Mesendoderm (in vitro differentiated cells): ENCODE results near the gene DPP3.
"Not testable (repeated sequence)": the region's sequence is repeated elsewhere in the genome, so short reads cannot be mapped to it uniquely, and the experiment has no call there.

Experiments
- DNase-seq: peaks from one replicate; pipeline ENCODE4 v3.0.0; 2013
- H2AK5ac ChIP-seq: 2 replicates; pipeline ENCODE4 v1.6.1; 2013; ENCODE audit warnings: low read length, inconsistent platforms
- H2BK120ac ChIP-seq: 2 replicates; pipeline ENCODE4 v1.6.1; 2013; ENCODE audit warnings: low read depth, mild to moderate bottlenecking, low read length, moderate library complexity, mixed read lengths
- H2BK15ac ChIP-seq: replicated peaks from 2 replicates; pipeline ENCODE4 v1.6.1; 2013; ENCODE audit warnings: low read depth, mild to moderate bottlenecking, moderate library complexity
- H2BK5ac ChIP-seq: 2 replicates; pipeline ENCODE4 v1.6.1; 2013; ENCODE audit warnings: low read length, inconsistent platforms
- H3K18ac ChIP-seq: 2 replicates; pipeline ENCODE4 v1.6.1; 2013; ENCODE audit warnings: mild to moderate bottlenecking, low read length, mixed read lengths
- H3K23ac ChIP-seq: one replicate; pipeline ENCODE4 v1.6.1; 2013; ENCODE audit warnings: low read length
- H3K27ac ChIP-seq: 2 replicates; pipeline ENCODE4 v1.5.1; 2013; ENCODE audit warnings: low read depth, mild to moderate bottlenecking, inconsistent platforms, low read length, moderate library complexity
- H3K27me3 ChIP-seq: 2 replicates; pipeline ENCODE4 v1.6.1; 2013; ENCODE audit warnings: low read length, control low read depth, mild to moderate bottlenecking, inconsistent platforms; ENCODE audit not compliant: insufficient read depth, poor library complexity
- H3K36me3 ChIP-seq: 2 replicates; pipeline ENCODE4 v1.6.1; 2013; ENCODE audit warnings: low read length, inconsistent platforms; ENCODE audit not compliant: control insufficient read depth, insufficient read depth
- H3K4ac ChIP-seq: one replicate; pipeline ENCODE4 v1.6.1; 2013; ENCODE audit warnings: low read depth, mild to moderate bottlenecking, low read length, moderate library complexity
- H3K4me1 ChIP-seq: 2 replicates; pipeline ENCODE4 v1.6.1; 2013; ENCODE audit warnings: low read depth, low read length, inconsistent platforms; ENCODE audit not compliant: control insufficient read depth
- H3K4me2 ChIP-seq: 2 replicates; pipeline ENCODE4 v1.6.1; 2013; ENCODE audit warnings: low read length
- H3K4me3 ChIP-seq: 2 replicates; pipeline ENCODE4 v1.5.1; 2013; ENCODE audit warnings: mild to moderate bottlenecking, low read length
- H3K56ac ChIP-seq: one replicate; pipeline ENCODE4 v1.6.1; 2013; ENCODE audit warnings: low read length
- H3K79me1 ChIP-seq: 2 replicates; pipeline ENCODE4 v1.6.1; 2013; ENCODE audit warnings: low read length, inconsistent platforms
- H3K79me2 ChIP-seq: 2 replicates; pipeline ENCODE4 v1.6.1; 2013; ENCODE audit warnings: mild to moderate bottlenecking, low read length; ENCODE audit not compliant: control insufficient read depth, insufficient read depth
- H3K9ac ChIP-seq: 2 replicates; pipeline ENCODE4 v1.6.1; 2013; ENCODE audit warnings: low read length, inconsistent platforms
- H4K5ac ChIP-seq: one replicate; pipeline ENCODE4 v1.6.1; 2013; ENCODE audit warnings: low read length
- H4K8ac ChIP-seq: one replicate; pipeline ENCODE4 v1.6.1; 2013; ENCODE audit warnings: low read depth, mild to moderate bottlenecking, control low read depth, low read length, moderate library complexity
- WGBS: extraction: QIAGEN DNeasy Blood & Tissue Kit; methylation state at CpG from one replicate; pipeline ENCODE4 v1.1.7; 2013; ENCODE audit warnings: low lambda C conversion rate, missing lambda C conversion rate; ENCODE audit not compliant: insufficient coverage; ENCODE audit errors: extremely low coverage; 5-methylcytosine and 5-hydroxymethylcytosine counted together

Gene DPP3

GRCh38 chr11:66539870-66540213, 59.6 kb downstream of the DPP3 start:
- no peak overlapping the region for H3K4ac ChIP-seq
- no peak overlapping the region for H3K27ac ChIP-seq
- no peaks in the 10 kb centered on the region for H3K4me1 ChIP-seq
- H3K36me3 ChIP-seq, result no peaks in the 10 kb centered on the region
- H3K56ac ChIP-seq, result no peak overlapping the region
- no peak for DNase-seq
- no peak overlapping the region for H3K4me2 ChIP-seq
- no peak overlapping the region for H3K23ac ChIP-seq
- no CpG with 5 or more reads among the region's 10 CpGs for WGBS
- H2BK15ac ChIP-seq, result no peak overlapping the region
- H3K9ac ChIP-seq, result no peak overlapping the region
- no peak overlapping the region for H2BK120ac ChIP-seq
- no peak overlapping the region for H3K4me3 ChIP-seq
- H2BK5ac ChIP-seq, result no peak overlapping the region
- H3K79me1 ChIP-seq, result no peaks in the 10 kb centered on the region
- no peak overlapping the region for H4K8ac ChIP-seq
- H2AK5ac ChIP-seq, result no peak overlapping the region
- no peak overlapping the region for H3K18ac ChIP-seq
- H4K5ac ChIP-seq, result no peak overlapping the region
- H3K79me2 ChIP-seq, result no peaks in the 10 kb centered on the region
- no peaks in the 10 kb centered on the region for H3K27me3 ChIP-seq

GRCh38 chr11:66540598-66540997, 60.4 kb downstream of the DPP3 start:
- not testable (repeated sequence) for H3K4me1 ChIP-seq, H3K18ac ChIP-seq, H3K79me1 ChIP-seq, DNase-seq, H2BK5ac ChIP-seq, H2BK120ac ChIP-seq, H4K5ac ChIP-seq, H3K4me2 ChIP-seq, H3K27ac ChIP-seq, H2AK5ac ChIP-seq, H3K36me3 ChIP-seq, H3K79me2 ChIP-seq, H3K27me3 ChIP-seq, H3K23ac ChIP-seq, H3K9ac ChIP-seq, H2BK15ac ChIP-seq, H3K4me3 ChIP-seq, H4K8ac ChIP-seq, H3K4ac ChIP-seq, H3K56ac ChIP-seq
- no CpG with 5 or more reads among the region's 8 CpGs for WGBS

GRCh38 chr11:66541892-66542291, 61.7 kb downstream of the DPP3 start:
- H4K8ac ChIP-seq, result no peak overlapping the region
- no peak overlapping the region for H3K4ac ChIP-seq
- H3K79me1 ChIP-seq, result no peaks in the 10 kb centered on the region
- H2BK120ac ChIP-seq, result no peak overlapping the region
- H3K4me3 ChIP-seq, result no peak overlapping the region
- no peak overlapping the region for H2AK5ac ChIP-seq
- H3K4me2 ChIP-seq, result no peak overlapping the region
- H3K36me3 ChIP-seq, result no peaks in the 10 kb centered on the region
- H3K27ac ChIP-seq, result no peak overlapping the region
- H2BK5ac ChIP-seq, result no peak overlapping the region
- WGBS, result no CpG with 5 or more reads among the region's 4 CpGs
- H3K23ac ChIP-seq, result no peak overlapping the region
- no peak overlapping the region for H4K5ac ChIP-seq
- H3K56ac ChIP-seq, result no peak overlapping the region
- no peaks in the 10 kb centered on the region for H3K4me1 ChIP-seq
- no peaks in the 10 kb centered on the region for H3K27me3 ChIP-seq
- no peaks in the 10 kb centered on the region for H3K79me2 ChIP-seq
- H3K18ac ChIP-seq, result no peak overlapping the region
- no peak overlapping the region for H3K9ac ChIP-seq
- DNase-seq, result no peak
- no peak overlapping the region for H2BK15ac ChIP-seq

- no peak for DNase-seq
- H2BK5ac ChIP-seq, result no peak overlapping the region
- no peaks in the 10 kb centered on the region for H3K79me1 ChIP-seq
- H3K27ac ChIP-seq, result no peak overlapping the region
- no peak overlapping the region for H3K4ac ChIP-seq
- H2BK15ac ChIP-seq, result no peak overlapping the region
- no peak overlapping the region for H3K9ac ChIP-seq
- H4K5ac ChIP-seq, result no peak overlapping the region
- no CpG with 5 or more reads among the region's 10 CpGs for WGBS
- H2BK120ac ChIP-seq, result no peak overlapping the region
- no peaks in the 10 kb centered on the region for H3K27me3 ChIP-seq
- no peaks in the 10 kb centered on the region for H3K36me3 ChIP-seq
- H4K8ac ChIP-seq, result no peak overlapping the region
- no peak overlapping the region for H3K4me2 ChIP-seq
- no peak overlapping the region for H3K23ac ChIP-seq
- no peaks in the 10 kb centered on the region for H3K79me2 ChIP-seq
- H2AK5ac ChIP-seq, result no peak overlapping the region
- no peak overlapping the region for H3K56ac ChIP-seq
- no peak overlapping the region for H3K4me3 ChIP-seq
- no peak overlapping the region for H3K18ac ChIP-seq
- H3K4me1 ChIP-seq, result no peaks in the 10 kb centered on the region
These were observed 62.1 kb downstream of the DPP3 start for GRCh38 chr11:66542362-66542761.

GRCh38 chr11:66543263-66544107, 63.3 kb downstream of the DPP3 start:
- no peaks in the 10 kb centered on the region for H3K36me3 ChIP-seq
- no peak overlapping the region for H3K23ac ChIP-seq
- H3K4me2 ChIP-seq, result no peak overlapping the region
- peak overlapping the region; percentile 57 for H3K56ac ChIP-seq
- H4K8ac ChIP-seq, result no peak overlapping the region
- no peak overlapping the region for H2AK5ac ChIP-seq
- H3K9ac ChIP-seq, result peak overlapping the region; percentile 44
- no peak overlapping the region for H2BK15ac ChIP-seq
- H3K27me3 ChIP-seq, result no peaks in the 10 kb centered on the region
- H3K18ac ChIP-seq, result no peak overlapping the region
- H2BK5ac ChIP-seq, result no peak overlapping the region
- H3K4me1 ChIP-seq, result no peaks in the 10 kb centered on the region
- peak; percentile 69 for DNase-seq
- H3K4me3 ChIP-seq, result no peak overlapping the region
- H3K79me2 ChIP-seq, result no peaks in the 10 kb centered on the region
- H3K4ac ChIP-seq, result no peak overlapping the region
- no peak overlapping the region for H3K27ac ChIP-seq
- no peak overlapping the region for H4K5ac ChIP-seq
- H3K79me1 ChIP-seq, result no peaks in the 10 kb centered on the region
- H2BK120ac ChIP-seq, result no peak overlapping the region
- WGBS, result no CpG with 5 or more reads among the region's 26 CpGs

GRCh38 chr11:66544952-66545351, 64.7 kb downstream of the DPP3 start:
- not testable (repeated sequence) for H2BK5ac ChIP-seq, H3K4ac ChIP-seq, H2AK5ac ChIP-seq, H4K8ac ChIP-seq, H3K79me2 ChIP-seq, H3K18ac ChIP-seq, H3K4me1 ChIP-seq, DNase-seq, H3K27me3 ChIP-seq, H3K27ac ChIP-seq, H3K36me3 ChIP-seq, H4K5ac ChIP-seq, H3K4me2 ChIP-seq, H3K79me1 ChIP-seq, H2BK120ac ChIP-seq, H2BK15ac ChIP-seq, H3K4me3 ChIP-seq, H3K23ac ChIP-seq
- Histone ChIP-seq H3K56ac (peak overlapping the region; percentile 94), H3K9ac (peak overlapping the region; percentile 93)
- WGBS, result no CpG with 5 or more reads among the region's 14 CpGs
